Middle frontal gyrus (tissue), 1 donor: ENCODE measurements around the gene FKTN.
"Not testable (repeated sequence)": the region's sequence is repeated elsewhere in the genome, so short reads cannot be mapped to it uniquely, and the experiment has no call there.

ENCODE experiments used
- DNase-seq: peaks from one replicate; pipeline ENCODE4 v3.0.0-alpha.2; 2015; ENCODE audit warnings: low spot score; ENCODE audit errors: extremely low spot score

The FKTN gene

GRCh38 chr9:105557804-105558610 lies at the start of gene FKTN:
Gene FKTN, plus strand, starts transcription at chr9:105558131. Its CDS starts 16,902 bp downstream, at chr9:105575033.
- DNase-seq: peak; percentile 91

GRCh38 chr9:105508530-105508929 lies 49.4 kb upstream of the FKTN start:
- DNase-seq: no peak

- no peak for DNase-seq
These were observed 47.9 kb upstream of the FKTN start for GRCh38 chr9:105510024-105510423.

- no peak for DNase-seq
These were observed 46.5 kb upstream of the FKTN start for GRCh38 chr9:105511446-105511845.

DNA sequence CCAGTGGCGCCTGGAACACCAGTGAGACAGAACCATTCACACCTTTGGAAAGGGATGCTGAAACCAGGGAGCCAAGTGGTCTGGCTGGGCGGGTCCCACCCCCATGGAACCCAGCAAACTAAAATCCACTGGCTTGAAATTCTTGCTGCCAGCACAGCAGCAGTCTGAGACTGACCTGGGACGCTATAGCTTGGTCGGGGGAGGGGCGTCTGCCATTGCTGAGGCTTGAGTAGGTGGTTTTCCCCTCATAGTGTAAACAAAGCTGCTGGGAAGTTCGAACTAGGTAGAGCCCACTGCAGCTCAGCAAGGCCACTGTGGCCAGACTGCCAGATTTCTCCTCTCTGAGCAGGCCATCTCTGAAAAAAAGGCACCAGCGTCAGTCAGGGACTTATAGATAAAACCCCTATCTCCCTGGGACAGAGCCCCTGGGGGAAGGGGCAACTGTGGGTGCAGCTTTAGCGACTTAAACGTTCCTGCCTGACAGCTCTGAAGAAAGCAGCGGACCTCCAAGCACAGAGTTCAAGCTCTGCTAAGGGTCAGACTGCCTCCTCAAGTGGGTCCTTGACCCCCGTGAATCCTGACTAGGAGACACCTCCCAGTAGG lies 42.0 kb upstream of the FKTN start:
- no peak for DNase-seq

DNA sequence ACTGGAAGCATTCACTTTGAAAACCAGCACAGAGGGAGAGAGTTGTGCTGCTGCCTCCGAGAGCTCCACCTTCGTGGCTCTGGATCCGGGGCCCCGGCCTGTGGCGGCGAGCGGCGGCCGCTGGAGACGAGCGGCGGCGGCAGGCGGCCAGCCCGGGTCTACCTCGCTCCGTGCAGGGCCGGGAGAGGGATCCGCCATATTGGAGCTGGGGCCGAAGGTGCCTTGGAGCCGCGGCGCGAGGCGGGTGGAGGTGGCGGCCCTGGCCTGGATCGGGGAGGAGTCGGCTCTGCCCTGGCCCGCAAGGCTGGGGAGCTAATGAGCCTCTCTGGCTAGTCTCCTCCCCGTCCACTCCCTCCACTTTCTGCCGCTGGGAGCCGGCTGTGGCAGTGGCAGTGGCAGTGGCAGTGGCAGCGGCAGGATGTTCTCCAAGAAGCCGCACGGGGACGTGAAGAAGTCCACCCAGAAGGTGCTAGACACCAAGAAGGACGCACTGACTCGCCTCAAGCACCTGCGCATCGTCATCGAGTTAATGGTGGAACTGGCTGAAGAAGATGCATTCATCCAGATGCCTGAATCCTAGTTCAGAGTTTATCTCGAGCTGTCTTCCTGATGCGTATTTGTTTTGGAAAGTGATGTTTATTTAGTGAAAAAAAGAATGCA lies 38.1 kb upstream of the FKTN start:
- DNase-seq: not testable (repeated sequence)

DNA sequence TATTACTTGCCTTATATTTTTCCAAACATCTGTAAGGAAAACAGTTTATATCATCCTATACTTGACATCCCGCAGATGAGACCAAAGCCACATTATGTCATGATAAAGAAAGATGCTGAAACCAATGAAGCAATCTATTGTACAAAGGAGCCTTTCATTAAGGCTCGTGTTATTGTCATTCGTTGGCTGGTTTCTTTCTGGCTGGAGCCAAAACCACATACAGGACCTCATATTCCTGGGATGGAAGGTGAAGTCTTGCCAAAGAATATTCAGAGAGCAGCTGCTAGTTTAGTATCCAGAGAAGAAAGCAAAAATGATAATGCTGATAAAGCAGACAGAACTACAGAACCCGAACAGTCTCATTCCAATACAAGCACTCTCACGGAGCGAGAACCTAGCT lies 36.9 kb upstream of the FKTN start:
- DNase-seq: not testable (repeated sequence)

GRCh38 chr9:105522618-105523385 lies 35.1 kb upstream of the FKTN start:
- DNase-seq: not testable (repeated sequence)

- DNase-seq: no peak
These were observed 26.4 kb upstream of the FKTN start for GRCh38 chr9:105531530-105531929.

GRCh38 chr9:105535920-105536668 lies 21.8 kb upstream of the FKTN start:
- DNase-seq: no peak

- no peak for DNase-seq
These were observed 18.5 kb upstream of the FKTN start for GRCh38 chr9:105539452-105539851.

- DNase-seq: no peak
These were observed 16.1 kb upstream of the FKTN start for GRCh38 chr9:105541838-105542237.

- DNase-seq: no peak
These were observed 3.9 kb upstream of the FKTN start for GRCh38 chr9:105554042-105554441.

DNA sequence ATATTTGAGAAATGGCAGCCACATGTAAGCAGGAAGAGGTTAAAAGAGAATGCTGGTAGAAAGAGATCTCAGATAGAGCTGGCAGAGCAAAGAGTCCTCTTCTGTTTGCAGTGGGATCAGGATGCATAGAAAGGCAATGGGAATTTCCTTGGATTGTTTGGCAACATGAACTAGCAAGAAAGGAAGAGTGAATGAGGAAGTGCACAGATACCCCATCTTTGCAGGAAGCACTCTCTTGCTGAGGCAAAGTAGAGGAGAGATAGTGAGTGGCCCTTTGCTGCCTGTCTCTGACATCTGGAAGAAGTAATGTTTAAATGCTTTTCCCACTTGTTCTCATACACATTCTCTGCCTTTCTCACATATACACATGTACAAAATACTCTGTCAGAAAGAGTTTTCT lies 14.5 kb downstream of the FKTN start:
- no peak for DNase-seq

GRCh38 chr9:105579952-105580351 lies 22.0 kb downstream of the FKTN start:
- not testable (repeated sequence) for DNase-seq

DNA sequence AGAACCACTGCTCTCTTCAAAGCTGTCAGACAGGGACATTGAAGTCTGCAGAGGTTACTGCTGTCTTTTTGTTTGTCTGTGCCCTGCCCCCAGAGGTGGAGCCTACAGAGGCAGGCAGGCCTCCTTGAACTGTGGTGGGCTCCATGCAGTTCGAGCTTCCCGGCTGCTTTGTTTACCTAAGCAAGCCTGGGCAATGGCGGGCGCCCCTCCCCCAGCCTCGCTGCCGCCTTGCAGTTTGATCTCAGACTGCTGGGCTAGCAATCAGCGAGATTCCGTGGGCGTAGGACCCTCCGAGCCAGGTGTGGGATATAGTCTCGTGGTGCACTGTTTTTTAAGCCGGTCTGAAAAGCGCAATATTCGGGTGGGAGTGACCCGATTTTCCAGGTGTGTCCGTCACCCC lies 23.6 kb downstream of the FKTN start:
- DNase-seq: not testable (repeated sequence)

DNA sequence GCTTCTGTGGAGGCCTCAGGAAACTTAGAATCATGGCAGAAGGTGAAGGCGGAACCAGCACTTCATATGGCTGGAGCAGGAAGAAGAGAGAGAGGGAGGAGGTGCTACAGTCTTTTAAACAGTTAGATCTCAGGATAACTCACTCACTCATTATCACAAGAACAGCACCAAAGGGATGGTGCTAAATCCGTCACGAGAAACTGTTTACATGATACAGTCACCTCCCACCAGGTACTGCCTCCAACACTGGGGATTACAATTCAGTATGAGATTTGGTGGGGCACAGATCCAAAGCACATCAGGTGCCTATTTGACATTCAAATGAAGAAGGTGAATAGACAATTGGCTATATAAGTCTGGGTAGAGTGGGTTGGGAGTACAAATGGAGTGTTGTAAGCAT lies 35.2 kb downstream of the FKTN start:
- DNase-seq: no peak

DNA sequence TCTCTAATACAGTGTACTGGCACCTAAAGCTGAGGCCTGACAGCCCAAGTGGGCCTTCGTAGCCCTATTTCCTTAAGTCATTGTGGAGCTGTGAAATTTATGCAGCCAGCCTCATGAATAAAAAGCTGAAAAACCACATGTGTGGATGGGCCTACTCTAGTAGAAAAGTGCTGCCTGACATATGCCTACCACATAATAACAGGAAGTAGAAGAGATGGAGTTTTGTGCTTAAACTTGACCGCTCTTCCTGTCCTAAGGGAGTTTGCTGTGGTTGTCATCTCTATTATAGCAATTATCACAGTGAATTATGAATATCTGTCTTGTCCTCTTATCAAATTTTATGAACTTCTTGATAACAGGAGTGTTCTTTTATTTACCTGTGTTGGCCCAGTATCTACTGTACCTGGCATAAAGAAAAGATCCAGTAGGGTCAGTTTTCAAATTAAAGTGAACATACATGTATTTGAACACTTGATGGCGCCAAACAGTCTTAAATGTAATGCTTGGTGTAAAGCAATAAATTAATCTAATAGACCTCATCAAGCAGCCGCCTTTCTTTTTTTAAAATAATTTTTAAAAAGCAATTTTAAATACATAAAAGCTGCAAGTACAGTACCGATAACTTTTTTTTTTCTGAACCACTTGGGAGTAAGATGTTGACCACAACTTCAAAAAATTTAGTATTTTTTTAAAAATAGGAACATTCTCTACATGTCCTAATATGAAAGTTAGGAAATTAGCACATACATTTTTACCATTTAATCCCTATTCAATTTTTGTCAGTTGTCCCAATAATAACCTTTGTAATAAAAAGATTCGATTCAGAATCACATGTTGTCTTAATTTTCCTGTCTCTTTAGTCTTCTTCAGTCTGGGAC lies 51.0 kb downstream of the FKTN start:
- peak; percentile 6 for DNase-seq

DNA sequence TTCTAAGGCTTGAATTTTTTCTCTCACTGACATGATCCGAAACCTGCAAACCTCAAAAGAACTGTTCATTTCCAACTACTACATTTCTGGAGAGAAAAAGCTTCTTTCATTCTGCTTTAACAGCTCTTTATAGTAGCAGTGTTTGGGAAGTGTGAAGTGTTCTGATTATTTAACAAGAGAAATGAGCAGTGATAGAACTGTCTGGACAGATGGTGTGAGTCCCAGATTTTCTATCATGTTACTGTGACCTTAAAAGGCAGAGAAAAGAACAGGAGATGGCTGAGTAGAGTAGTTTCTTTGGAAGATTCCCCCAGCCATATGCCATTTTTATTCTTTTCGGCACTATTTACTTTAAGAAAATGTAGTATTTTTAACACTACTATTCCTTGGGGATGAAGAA lies 63.1 kb downstream of the FKTN start:
- DNase-seq: peak; percentile 52

DNA sequence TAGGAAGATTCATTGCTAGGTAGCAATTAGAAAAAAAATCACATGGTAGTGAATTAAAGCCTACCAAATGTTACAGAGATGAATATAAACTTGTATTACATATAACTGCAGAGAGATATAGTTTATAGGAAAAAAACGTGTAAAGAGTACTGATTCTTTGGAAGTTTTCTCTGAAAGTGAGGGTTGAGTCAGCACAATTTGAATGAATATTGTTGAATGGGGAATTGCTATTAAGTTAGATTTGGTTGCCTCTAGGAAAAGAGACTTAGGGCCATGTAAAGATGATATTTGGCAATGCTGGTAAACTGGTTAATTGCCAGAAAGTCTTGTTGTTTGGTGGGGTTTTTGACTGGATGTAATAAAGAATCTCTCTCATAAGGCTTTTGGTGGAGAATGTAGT lies 67.2 kb downstream of the FKTN start:
- DNase-seq: no peak
